Natural killer cell treated with Interleukin-12 subunit alpha and Interleukin-12 subunit beta and Interleukin-15 and Interleukin-18, amount 100 ng/mL, for 72 hours (primary cell): ENCODE results near the gene ZNF175. TPM values are rescaled to one million over a fixed set of nuclear protein-coding genes. Genes with fewer than 3 reads are reported as not detected.
A peak's percentile ranks its signal among the peaks of the same experiment; 100 is the strongest.

Experiments
- ATAC-seq, 2 donors: fragments of 150-1000 bp; cut with Tn5 transposase in 1 of 2; sonication (Bioruptor Pico), chemical (Tn5 transposase) in 1 of 2; 2 replicates each; pipeline ENCODE4 v1.10.0; 2021
- DNase-seq: peaks from one replicate; pipeline ENCODE4 v3.0.0; 2022; ENCODE audit warnings: low spot score
- H3K27ac Mint-ChIP-seq, 2 donors: 1 replicate in 1 of 2; 2 replicates in 1 of 2; pipeline ENCODE4 v1.8.0; 2022; ENCODE audit warnings: mixed read lengths in 2 of 2, mild to moderate bottlenecking in 1 of 2, moderate library complexity in 1 of 2
- H3K27me3 Mint-ChIP-seq, 2 donors: 1 replicate in 1 of 2; 2 replicates in 1 of 2; pipeline ENCODE4 v1.8.0; 2022; ENCODE audit warnings: mixed read lengths in 2 of 2
- H3K36me3 Mint-ChIP-seq: one replicate; pipeline ENCODE4 v1.8.0; 2022; ENCODE audit warnings: mixed read lengths
- H3K4me1 Mint-ChIP-seq, 2 donors: 1 replicate in 1 of 2; 2 replicates in 1 of 2; pipeline ENCODE4 v1.8.0; 2022; ENCODE audit warnings: low read depth in 2 of 2, mixed read lengths in 2 of 2, mild to moderate bottlenecking in 1 of 2
- H3K4me3 Mint-ChIP-seq: one replicate; pipeline ENCODE4 v1.8.0; 2022; ENCODE audit warnings: mixed read lengths
- H3K9me3 Mint-ChIP-seq: 2 replicates; pipeline ENCODE4 v1.8.0; 2022; ENCODE audit warnings: mixed read lengths
- total RNA-seq, 2 donors: library from RNA; stranded (reverse); gene quantifications; one replicate each; pipeline ENCODE4 v1.2.3, GENCODE V29; 2022

Gene ZNF175
- total RNA-seq, 2 donors from 2014 or later, result 9.9 to 13.2 TPM

GRCh38 chr19:51587264-51588191 lies 16.4 kb downstream of the ZNF175 start:
- ATAC-seq (no peak), DNase-seq (no peak)
- Mint-ChIP-seq H3K4me1 (peaks cover 4 to 6% of the 10 kb centered on the region in 2 donors), H3K27me3 (no peaks in the 10 kb centered on the region), H3K9me3 (peaks cover 22% of the 10 kb centered on the region), H3K36me3 (peaks cover 56% of the 10 kb centered on the region), H3K4me3 (no peak overlapping the region), H3K27ac (no peak overlapping the region)

GRCh38 chr19:51589511-51589910 lies 18.4 kb downstream of the ZNF175 start:
- DNase-seq (no peak), ATAC-seq (no peak)
- Mint-ChIP-seq H3K36me3 (peaks cover 39% of the 10 kb centered on the region), H3K4me3 (no peak overlapping the region), H3K4me1 (peaks cover 18 to 21% of the 10 kb centered on the region in 2 donors), H3K9me3 (peaks cover 18% of the 10 kb centered on the region), H3K27me3 (no peaks in the 10 kb centered on the region), H3K27ac (no peak overlapping the region)

GRCh38 chr19:51590441-51590840 lies 19.4 kb downstream of the ZNF175 start:
- Mint-ChIP-seq H3K4me3 (no peak overlapping the region), H3K4me1 (peaks cover 27% of the 10 kb centered on the region in 2 donors), H3K27ac (no peak overlapping the region), H3K27me3 (no peaks in the 10 kb centered on the region), H3K9me3 (peaks cover 18% of the 10 kb centered on the region), H3K36me3 (peaks cover 30% of the 10 kb centered on the region)
- ATAC-seq (no peak), DNase-seq (no peak)

GRCh38 chr19:51592521-51592920 lies 21.4 kb downstream of the ZNF175 start:
- no peak for DNase-seq
- Mint-ChIP-seq H3K9me3 (peaks cover 4% of the 10 kb centered on the region), H3K36me3 (peaks cover 9% of the 10 kb centered on the region), H3K4me1 (peaks cover 27 to 30% of the 10 kb centered on the region in 2 donors), H3K27ac (no peak overlapping the region), H3K4me3 (peak overlapping the region; percentile 41), H3K27me3 (no peaks in the 10 kb centered on the region)
- no peak for ATAC-seq

GRCh38 chr19:51593138-51593890 lies 22.2 kb downstream of the ZNF175 start:
- peaks cover 1% of the 10 kb centered on the region for H3K36me3 Mint-ChIP-seq
- DNase-seq (no peak), ATAC-seq (no peak)
- peaks cover 27 to 30% of the 10 kb centered on the region in 2 donors for H3K4me1 Mint-ChIP-seq
- peak overlapping the region; percentile 71 to 89 for H3K27ac Mint-ChIP-seq
- H3K4me3 Mint-ChIP-seq, result peak overlapping the region; percentile 97
- no peaks in the 10 kb centered on the region for H3K27me3 Mint-ChIP-seq
- peaks cover 4% of the 10 kb centered on the region for H3K9me3 Mint-ChIP-seq

GRCh38 chr19:51593969-51594773 lies 23.1 kb downstream of the ZNF175 start:
- Mint-ChIP-seq H3K4me1 (peaks cover 27 to 30% of the 10 kb centered on the region in 2 donors), H3K9me3 (peaks cover 4% of the 10 kb centered on the region), H3K36me3 (no peaks in the 10 kb centered on the region), H3K4me3 (peak overlapping the region; percentile 97), H3K27ac (peak overlapping the region; percentile 71 to 89), H3K27me3 (no peaks in the 10 kb centered on the region)
- ATAC-seq, result peak; percentile 100
- peak; percentile 97 for DNase-seq

- Mint-ChIP-seq H3K36me3 (no peaks in the 10 kb centered on the region), H3K27ac (peak overlapping the region; percentile 71 to 89), H3K4me1 (peaks cover 27 to 30% of the 10 kb centered on the region in 2 donors), H3K9me3 (peaks cover 4% of the 10 kb centered on the region), H3K27me3 (no peaks in the 10 kb centered on the region), H3K4me3 (peak overlapping the region; percentile 97)
- peak in 1 of 2 donors; percentile 0 for ATAC-seq
- DNase-seq, result no peak
These were observed 23.7 kb downstream of the ZNF175 start for GRCh38 chr19:51594774-51595109.

- no peak for ATAC-seq
- DNase-seq, result no peak
- no peaks in the 10 kb centered on the region for H3K36me3 Mint-ChIP-seq
- H3K4me1 Mint-ChIP-seq, result peaks cover 27 to 30% of the 10 kb centered on the region in 2 donors
- peaks cover 0 to 3% of the 10 kb centered on the region in 2 donors for H3K27me3 Mint-ChIP-seq
- H3K27ac Mint-ChIP-seq, result peak overlapping the region; percentile 71 to 89
- peak overlapping the region; percentile 97 for H3K4me3 Mint-ChIP-seq
- peaks cover 4% of the 10 kb centered on the region for H3K9me3 Mint-ChIP-seq
These were observed 24.4 kb downstream of the ZNF175 start for GRCh38 chr19:51595190-51596175.

- Mint-ChIP-seq H3K27ac (no peak overlapping the region), H3K36me3 (peaks cover 4% of the 10 kb centered on the region), H3K4me3 (no peak overlapping the region), H3K9me3 (peaks cover 4% of the 10 kb centered on the region), H3K27me3 (peaks cover 0 to 10% of the 10 kb centered on the region in 2 donors), H3K4me1 (peaks cover 17 to 23% of the 10 kb centered on the region in 2 donors)
- DNase-seq (no peak), ATAC-seq (no peak)
These were observed 27.3 kb downstream of the ZNF175 start for GRCh38 chr19:51598159-51598915.

GRCh38 chr19:51599084-51599483 lies 28.0 kb downstream of the ZNF175 start:
- H3K36me3 Mint-ChIP-seq, result peaks cover 4% of the 10 kb centered on the region
- no peak overlapping the region for H3K4me3 Mint-ChIP-seq
- ATAC-seq (no peak), DNase-seq (no peak)
- no peak overlapping the region for H3K27ac Mint-ChIP-seq
- H3K27me3 Mint-ChIP-seq, result peaks cover 0 to 10% of the 10 kb centered on the region in 2 donors
- H3K9me3 Mint-ChIP-seq, result peaks cover 4% of the 10 kb centered on the region
- H3K4me1 Mint-ChIP-seq, result peaks cover 9 to 16% of the 10 kb centered on the region in 2 donors

- H3K27me3 Mint-ChIP-seq, result peaks cover 0 to 14% of the 10 kb centered on the region in 2 donors
- no peak overlapping the region for H3K27ac Mint-ChIP-seq
- H3K4me3 Mint-ChIP-seq, result peak overlapping the region; percentile 28
- peak; percentile 66 to 77 for ATAC-seq
- H3K9me3 Mint-ChIP-seq, result no peaks in the 10 kb centered on the region
- H3K4me1 Mint-ChIP-seq, result no peaks in the 10 kb centered on the region
- no peak for DNase-seq
- peaks cover 4% of the 10 kb centered on the region for H3K36me3 Mint-ChIP-seq
These were observed 30.0 kb downstream of the ZNF175 start for GRCh38 chr19:51600940-51601580.
